Forelimb muscle (tissue), 1 donor: ENCODE measurements around the gene ZNHIT1. TPM values are rescaled to one million over a fixed set of nuclear protein-coding genes. Genes with fewer than 3 reads are reported as not detected.
"Not testable (repeated sequence)": the region's sequence is repeated elsewhere in the genome, so short reads cannot be mapped to it uniquely, and the experiment has no call there.

Experiments used
- DNase-seq: peaks from one replicate; pipeline ENCODE4 v3.0.0-alpha.2; 2013; ENCODE audit warnings: low read depth
- polyA plus RNA-seq: library from polyadenylated mRNA; unstranded; fragments of 120-200 nt; gene quantifications from one replicate; pipeline ENCODE4 v1.2.1, GENCODE V29; 2013; ENCODE audit not compliant: insufficient read length

ZNHIT1 gene
- polyA plus RNA-seq, 1 donor: 46.5 TPM

DNA sequence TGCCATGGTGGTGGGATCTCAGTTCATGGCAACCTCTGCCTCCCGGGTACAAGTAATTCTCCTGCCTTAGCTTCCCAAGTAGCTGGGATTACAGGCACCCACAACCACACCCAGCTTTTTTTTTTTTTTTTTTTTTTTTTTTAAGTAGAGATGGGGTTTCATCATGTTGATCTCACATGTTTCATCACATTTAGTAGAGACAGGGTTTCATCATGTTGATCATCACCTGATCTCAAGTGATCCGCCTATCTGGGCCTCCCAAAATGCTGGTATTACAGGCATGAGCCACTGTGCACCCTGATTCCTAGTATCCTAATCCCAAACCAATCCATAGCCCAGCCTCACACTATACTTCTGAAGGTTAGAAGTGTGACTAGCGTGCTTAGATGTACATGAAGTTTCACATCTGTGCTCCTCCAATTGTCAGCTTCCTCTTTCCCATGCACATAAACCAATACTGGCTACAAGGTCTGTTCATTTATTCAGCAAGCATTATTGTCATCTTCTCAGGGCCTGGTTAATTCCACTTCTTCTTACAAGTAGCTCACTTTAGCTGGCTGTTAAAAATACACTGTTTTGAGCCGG lies 31.0 kb upstream of the ZNHIT1 start:
- no peak for DNase-seq

- no peak for DNase-seq
Measured at GRCh38 chr7:101189109-101189508, 28.9 kb upstream of the ZNHIT1 start.

DNA sequence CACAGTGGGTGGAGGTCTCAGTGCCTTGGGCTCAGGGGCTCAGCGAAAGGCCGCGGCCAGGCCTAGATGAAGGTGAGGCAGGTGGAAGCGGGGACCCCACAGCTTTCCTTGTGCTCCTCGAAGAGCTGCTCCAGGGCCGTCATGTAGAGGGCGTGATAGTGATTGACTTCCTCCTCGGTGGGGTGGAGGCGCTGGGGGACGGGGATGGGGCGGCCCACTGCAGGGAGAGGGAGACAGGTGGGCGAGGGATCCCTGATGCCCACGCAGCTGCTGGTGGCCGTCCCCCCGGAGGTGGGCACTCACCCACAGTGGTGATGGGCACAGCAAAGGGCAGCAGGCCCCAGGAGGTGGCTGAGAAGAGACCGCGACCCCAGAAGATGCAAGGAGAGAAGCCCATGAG lies 22.1 kb upstream of the ZNHIT1 start:
- no peak for DNase-seq

- DNase-seq: no peak
Measured at GRCh38 chr7:101197991-101198390, 20.0 kb upstream of the ZNHIT1 start.

DNA sequence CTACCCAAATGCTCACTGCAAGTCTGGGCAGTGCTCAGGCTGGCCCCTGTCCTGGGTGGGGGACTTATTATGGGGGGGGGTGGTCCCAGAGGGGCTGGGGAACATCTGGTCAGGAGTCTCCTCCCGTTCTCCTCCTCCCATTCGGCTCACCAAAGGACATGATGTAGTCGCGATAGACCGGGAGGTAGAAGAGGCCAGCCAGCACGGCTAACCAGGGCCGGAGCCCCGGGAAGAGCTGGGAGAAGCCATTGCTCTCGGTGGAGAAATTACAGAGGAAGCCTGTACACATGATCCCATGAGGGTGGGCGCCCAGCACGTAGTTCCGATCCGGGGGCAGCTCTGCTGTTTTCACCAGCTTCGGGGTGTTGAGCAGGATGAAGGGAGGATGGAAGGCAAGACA lies 19.5 kb upstream of the ZNHIT1 start:
- no peak for DNase-seq

GRCh38 chr7:101199522-101199921 lies 18.4 kb upstream of the ZNHIT1 start:
- DNase-seq: not testable (repeated sequence)

DNA sequence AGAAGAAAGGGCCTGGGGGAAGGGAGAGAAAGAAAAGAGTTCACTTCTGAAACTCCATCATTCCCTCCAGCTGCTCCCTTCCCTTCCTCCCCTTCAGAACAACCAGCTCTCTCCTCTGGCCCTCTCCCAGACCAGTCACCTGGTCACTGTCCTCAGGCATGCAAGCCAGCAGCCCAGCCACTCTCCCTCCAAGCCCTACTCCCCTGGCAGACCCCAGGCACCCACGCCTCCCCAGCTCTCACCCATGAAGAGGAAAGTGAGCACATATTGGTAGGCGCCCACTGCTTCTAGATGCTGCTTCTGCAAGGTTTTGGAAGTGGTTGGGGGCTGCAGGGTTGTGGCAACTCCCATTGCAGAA lies 17.5 kb upstream of the ZNHIT1 start:
- DNase-seq: no peak

DNA sequence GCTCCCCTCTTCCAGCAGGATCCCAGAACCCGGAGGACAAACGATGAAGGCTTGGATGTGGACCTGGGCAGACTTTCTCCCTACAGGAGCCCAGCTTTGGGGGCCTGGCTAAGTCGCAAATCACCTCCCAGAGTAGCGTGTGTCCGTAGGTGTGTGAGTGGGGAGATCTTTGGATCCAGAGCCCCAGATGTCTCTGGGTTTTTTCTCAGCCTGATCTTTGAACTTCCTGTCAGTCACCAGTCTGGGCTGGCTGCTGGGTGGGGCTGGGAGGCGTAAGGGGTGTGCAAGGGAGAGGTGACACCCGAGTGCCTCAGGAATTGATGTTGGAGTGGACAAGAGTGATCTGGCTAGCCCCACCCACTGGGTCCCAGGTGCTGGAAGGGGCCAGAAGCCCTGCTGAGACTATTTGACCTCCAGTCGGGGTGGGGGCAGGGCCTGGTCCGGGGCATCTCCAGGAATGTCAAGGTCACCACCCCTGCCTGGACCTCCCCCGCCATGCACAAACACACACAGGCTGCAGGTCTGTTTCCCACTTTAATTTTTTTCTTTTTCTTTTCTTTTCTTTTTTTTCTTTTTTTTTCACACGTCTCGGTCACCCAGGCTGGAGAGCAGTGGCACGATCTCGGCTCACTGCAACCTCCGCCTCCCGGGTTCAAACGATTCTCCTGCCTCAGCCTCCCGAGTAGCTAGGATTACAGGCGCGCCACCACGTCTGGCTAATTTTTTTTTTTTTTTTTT lies 16.9 kb upstream of the ZNHIT1 start, which contains the start of gene MOGAT3:
MOGAT3 (minus strand) TSS at position 175 of the 738 bp plus-strand sequence. CDS start 182 bp downstream, outside the sequence.
- no peak for DNase-seq

DNA sequence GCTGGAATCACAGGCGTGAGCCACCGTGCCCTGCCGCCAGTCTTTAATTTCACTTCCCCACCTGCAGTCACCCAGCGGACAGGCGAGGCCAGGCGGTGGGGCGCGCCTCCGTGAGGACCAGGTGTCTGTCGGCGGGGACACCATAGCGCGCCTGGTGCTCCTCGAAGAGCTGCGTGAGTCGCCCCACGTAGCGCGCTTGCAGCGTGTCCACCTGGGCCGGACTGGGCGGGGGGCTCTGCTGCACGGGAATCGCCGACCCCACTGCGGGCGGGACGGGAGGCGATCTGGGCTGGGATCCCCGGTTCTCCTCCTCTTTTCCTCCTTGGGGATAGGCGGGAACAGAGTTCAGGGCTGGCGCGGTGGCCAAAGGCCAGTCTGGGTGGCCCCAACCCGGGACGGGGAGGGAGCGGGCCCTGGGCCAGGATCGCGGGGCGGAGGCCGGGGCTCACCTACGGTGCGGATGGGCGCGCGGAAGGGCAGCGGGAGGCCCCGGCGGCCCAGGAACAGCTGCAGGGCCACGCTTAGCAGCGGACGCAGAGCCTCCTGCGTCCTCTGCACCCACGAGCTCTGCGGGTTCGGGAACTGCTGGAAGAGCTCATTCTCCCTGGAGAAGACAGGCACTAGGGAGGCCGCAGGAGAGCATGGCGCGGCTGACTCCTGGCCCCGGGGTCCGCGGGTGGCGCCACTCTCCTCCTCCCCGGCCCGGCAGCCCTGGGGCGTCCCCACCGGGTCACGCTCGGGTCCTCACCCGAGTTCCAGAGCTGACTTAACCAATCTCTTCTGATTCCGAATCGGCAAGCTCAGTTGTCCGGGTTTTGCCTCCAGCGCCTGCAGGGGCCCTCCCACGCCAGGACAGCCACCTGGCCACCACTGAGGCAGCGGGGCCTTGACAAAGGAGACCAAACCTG lies 16.0 kb upstream of the ZNHIT1 start:
- no peak for DNase-seq

- DNase-seq: no peak
Measured at GRCh38 chr7:101202603-101202918, 15.4 kb upstream of the ZNHIT1 start.

DNA sequence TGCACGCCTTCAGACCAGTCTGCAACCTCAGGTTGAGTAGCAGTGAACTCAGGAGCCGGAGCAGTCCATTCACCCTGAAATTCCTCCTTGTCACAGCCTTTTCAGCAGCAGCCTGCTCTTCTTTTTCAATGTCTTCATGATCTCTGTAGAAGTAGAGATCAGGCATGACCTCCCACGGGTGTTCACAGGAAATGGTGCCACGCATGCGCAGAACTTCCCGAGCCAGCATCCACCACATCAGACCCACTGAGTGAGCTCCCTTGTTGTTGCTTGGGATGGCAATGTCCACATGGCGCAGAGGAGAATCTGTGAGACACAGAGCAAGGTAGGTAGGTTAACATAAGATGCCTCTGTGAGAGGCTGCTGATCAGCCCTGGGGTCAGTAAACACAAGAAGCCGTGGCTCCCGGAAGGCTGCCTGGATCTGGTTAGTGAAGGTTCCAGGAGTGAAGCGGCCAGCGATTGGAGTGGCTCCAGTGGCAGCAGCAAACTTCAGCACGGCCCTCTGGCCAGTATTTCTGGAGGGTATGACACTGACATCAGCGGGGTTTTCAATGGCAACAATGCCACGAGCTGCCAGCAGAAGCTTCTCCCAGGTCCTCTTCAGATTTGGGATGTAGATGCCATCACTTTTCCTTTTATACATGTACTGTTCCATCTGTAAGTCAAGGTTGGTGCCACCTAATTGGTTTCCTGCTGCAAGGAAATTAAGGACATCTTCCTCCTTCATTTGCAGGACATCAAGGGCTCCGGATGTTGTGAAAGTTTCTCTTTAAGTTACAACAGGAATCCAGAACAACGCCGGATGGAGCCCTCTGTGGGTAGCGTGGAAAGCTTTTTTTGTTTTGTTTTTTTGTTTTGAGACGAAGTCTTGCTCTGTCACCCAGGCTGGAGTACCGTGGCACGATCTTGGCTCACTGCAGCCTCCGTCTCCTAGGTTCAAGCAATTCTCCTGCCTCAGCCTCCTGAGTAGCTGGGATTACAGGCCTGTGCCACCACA lies 13.9 kb upstream of the ZNHIT1 start:
- not testable (repeated sequence) for DNase-seq

GRCh38 chr7:101205901-101206664 lies 11.9 kb upstream of the ZNHIT1 start:
- DNase-seq: no peak

DNA sequence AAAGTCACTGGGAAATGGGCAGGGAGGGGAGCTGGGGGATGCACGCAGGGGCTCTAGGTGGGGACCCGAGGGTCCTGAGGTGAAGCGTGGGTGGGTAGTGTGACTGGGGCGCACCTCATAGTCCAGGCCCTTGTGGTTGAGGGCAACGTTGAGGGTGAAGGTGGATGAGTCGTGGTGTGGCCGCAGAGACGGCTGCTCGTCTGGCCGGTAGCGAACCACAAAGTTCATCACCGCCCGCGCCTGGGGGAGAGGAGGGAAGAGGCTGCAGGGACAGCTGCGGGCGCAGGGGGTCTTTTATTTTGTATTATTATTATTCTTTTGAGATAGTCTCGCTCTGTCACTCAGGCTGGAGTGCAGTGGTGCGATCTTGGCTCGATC lies 11.3 kb upstream of the ZNHIT1 start:
- no peak for DNase-seq

DNA sequence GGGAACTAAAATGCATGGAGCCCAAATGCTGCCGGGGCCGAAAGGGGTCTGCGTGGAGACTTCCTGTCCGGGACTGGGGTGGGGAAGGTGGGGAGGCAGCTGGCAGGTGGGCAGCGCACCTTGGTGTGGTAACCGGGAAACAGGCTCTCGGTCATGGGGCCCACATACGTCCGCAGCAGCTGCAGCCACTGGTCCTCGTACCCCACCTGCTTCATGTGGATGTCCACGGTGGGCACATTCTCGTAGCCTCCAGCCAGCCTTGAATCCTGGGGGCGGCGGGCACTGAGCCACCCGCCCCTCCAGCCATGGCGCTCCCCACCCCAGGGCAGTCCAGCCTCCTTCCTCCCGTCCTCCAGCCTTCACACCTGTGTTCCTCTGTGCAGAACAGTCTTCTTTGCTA lies 10.5 kb upstream of the ZNHIT1 start:
- no peak for DNase-seq

DNA sequence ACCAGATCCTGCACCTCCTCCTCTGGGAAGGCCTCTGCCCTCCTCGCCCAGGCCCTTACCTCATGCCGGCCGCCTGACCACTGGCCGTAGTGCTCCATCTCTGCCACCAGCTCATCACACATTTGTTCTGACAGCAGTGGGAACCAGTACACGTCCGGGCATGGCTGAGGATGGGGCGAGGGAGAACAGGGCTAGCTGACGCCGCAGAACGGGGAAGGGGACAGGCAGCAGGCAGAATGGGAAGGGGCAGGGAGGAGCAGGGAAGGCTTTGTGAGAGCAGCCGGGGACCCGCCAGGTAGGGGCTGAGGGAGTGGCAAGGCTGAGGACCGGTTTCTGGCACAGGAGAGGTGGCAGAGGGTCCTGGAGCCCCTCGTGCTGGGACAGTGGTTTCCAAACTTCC lies 9.2 kb upstream of the ZNHIT1 start:
- DNase-seq: no peak

GRCh38 chr7:101210143-101210542 lies 7.8 kb upstream of the ZNHIT1 start:
- no peak for DNase-seq

DNA sequence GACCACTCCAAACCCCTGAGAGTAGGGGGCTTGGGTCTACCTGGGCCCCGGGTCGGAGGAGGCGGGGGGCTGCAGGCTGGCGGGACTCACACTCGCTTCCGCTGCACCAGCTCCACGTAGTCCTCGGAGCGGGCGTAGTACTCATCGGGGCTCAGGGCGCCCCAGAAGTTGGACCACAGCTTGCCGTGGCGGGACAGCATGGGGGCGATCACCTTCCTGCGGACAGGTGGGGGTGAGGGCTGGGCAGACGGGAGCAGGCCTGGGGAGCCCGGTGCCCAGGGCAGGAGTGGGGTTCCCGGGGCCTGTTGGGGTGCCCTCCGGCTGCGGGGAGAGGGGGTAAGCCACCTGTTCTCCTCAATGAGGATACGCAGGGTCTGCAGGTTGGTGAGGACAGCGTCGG lies 6.5 kb upstream of the ZNHIT1 start:
- DNase-seq: no peak

GRCh38 chr7:101212014-101212413 lies 6.0 kb upstream of the ZNHIT1 start:
- DNase-seq: no peak

DNA sequence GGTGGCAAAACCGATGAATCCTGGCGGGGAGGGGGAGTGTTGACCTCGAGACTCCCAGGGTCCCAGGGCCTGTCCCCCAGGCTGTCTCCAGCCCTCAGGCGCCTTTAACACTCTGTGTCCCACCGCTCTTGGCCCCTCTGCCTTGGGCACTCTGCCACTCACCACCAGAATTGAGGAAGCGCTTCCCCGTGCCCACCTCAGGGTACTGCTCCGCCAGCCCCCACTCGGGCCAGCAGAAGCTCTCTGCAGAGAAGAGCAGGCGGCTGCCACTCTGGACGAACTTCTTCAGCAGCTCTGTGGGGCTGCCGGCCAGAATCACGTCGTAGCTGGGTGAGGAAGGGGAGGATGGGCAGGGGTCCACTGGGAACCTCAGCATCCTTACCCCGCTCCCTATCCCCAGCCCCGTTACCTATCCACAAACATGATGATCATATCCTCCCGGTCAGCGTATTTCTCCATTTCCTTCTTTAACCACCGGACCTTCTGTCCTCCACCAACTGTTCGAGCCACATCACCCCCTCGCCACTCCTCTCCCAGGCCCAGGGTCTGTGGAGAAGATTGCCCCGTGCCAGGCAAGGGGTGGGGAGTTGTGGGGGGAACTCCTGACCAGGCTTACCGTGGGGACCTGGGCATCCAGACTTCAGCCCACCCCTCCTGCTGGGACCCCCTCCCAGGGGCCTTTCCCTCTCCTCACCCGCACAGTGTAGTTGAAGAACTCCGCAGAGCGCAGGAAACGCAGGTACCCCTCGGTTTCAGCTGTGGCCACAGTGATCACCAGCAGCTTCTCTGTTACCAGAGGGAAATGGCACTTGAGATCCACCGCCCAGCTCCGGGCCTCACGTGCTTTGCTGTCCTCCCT lies 1.7 kb upstream of the ZNHIT1 start:
- no peak for DNase-seq

DNA sequence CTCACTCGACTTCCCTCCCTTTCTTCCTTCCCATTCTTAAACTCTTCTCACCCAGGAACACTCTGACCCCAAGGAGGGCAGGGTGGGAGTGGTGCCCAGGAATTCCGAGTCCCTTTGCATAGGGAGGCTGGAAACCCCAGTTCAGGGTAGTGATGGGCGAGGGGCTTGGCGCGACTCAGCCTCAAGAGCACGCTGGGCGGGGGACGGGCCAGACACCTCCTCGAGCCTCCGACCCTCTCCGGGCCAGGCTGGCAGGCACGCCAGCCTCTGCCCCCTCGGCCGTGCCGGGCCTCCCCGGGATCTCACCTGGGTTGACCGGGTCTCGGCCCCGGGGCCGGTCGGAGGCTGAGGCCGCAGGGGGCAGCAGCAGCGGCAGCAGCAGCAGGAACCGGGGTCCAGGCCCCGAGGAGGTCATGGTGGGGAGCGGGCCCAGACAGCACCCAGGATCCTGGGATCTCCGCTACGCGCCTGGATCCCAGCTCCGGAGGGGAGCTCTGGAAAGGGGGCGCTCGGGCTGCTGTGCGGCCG lies 1.0 kb upstream of the ZNHIT1 start:
- DNase-seq: no peak
